Stimulated activated naive B cell treated with anti-CD40 and anti-IgM and Interleukin-4, amounts not matched to agents 10 μg/mL and 1 μg/mL and 100 μg/mL, for 72 hours (primary cell): ENCODE measurements around the gene DCAF4L1.
A peak's percentile ranks its signal among the peaks of the same experiment; 100 is the strongest.

Source experiments
- ATAC-seq, 2 donors: fragments of 150-1000 bp; cut with Tn5 transposase; replicated peaks; 2 replicates each; pipeline ENCODE4 v1.10.0; 2021; ENCODE audit warnings: moderate library complexity in 1 of 2
- DNase-seq: peaks from one replicate; pipeline ENCODE4 v3.0.0; 2021
- H3K27ac Mint-ChIP-seq: one replicate; pipeline ENCODE4 v1.8.0; 2022; ENCODE audit warnings: mild to moderate bottlenecking, mixed read lengths
- H3K27me3 Mint-ChIP-seq, 2 donors: one replicate each; pipeline ENCODE4 v1.8.0; 2022; ENCODE audit warnings: mixed read lengths in 2 of 2
- H3K36me3 Mint-ChIP-seq, 2 donors: one replicate each; pipeline ENCODE4 v1.8.0; 2022; ENCODE audit warnings: mixed read lengths in 2 of 2, mild to moderate bottlenecking in 1 of 2
- H3K4me1 Mint-ChIP-seq, 2 donors: one replicate each; pipeline ENCODE4 v1.8.0; 2022; ENCODE audit warnings: mixed read lengths in 2 of 2, mild to moderate bottlenecking in 1 of 2
- H3K4me3 Mint-ChIP-seq, 2 donors: one replicate each; pipeline ENCODE4 v1.8.0; 2022; ENCODE audit warnings: mild to moderate bottlenecking in 2 of 2, mixed read lengths in 2 of 2, moderate library complexity in 1 of 2
- H3K9me3 Mint-ChIP-seq, 2 donors: one replicate each; pipeline ENCODE4 v1.8.0; 2022; ENCODE audit warnings: mixed read lengths in 2 of 2, mild to moderate bottlenecking in 1 of 2

The DCAF4L1 gene

GRCh38 chr4:41981456-41981855, at the start of gene DCAF4L1:
Gene DCAF4L1, plus strand, starts transcription at chr4:41981756. Its CDS starts 37 bp downstream, at chr4:41981793.
- no peak for ATAC-seq
- H3K27ac Mint-ChIP-seq: peak within 1 kb of the TSS; percentile 51
- no peaks in the 10 kb centered on the region for H3K4me1 Mint-ChIP-seq
- peaks cover 19 to 26% of the 10 kb centered on the region in 2 donors for H3K36me3 Mint-ChIP-seq
- no peak for DNase-seq
- no peaks in the 10 kb centered on the region for H3K9me3 Mint-ChIP-seq
- peaks cover 7 to 19% of the 10 kb centered on the region in 2 donors for H3K27me3 Mint-ChIP-seq
- no peak within 1 kb of the TSS for H3K4me3 Mint-ChIP-seq

GRCh38 chr4:41932988-41933387, 48.6 kb upstream of the DCAF4L1 start:
- H3K4me1 Mint-ChIP-seq: peaks cover 17 to 24% of the 10 kb centered on the region in 2 donors
- H3K9me3 Mint-ChIP-seq: peaks cover 3 to 4% of the 10 kb centered on the region in 2 donors
- H3K4me3 Mint-ChIP-seq: no peak overlapping the region
- no peak for DNase-seq
- peaks cover 6 to 7% of the 10 kb centered on the region in 2 donors for H3K36me3 Mint-ChIP-seq
- H3K27me3 Mint-ChIP-seq: peaks cover 0 to 7% of the 10 kb centered on the region in 2 donors
- no peak overlapping the region for H3K27ac Mint-ChIP-seq
- no peak for ATAC-seq

- Mint-ChIP-seq H3K27ac (peak overlapping the region; percentile 5), H3K9me3 (peaks cover 3 to 4% of the 10 kb centered on the region in 2 donors), H3K4me1 (peaks cover 17 to 25% of the 10 kb centered on the region in 2 donors), H3K27me3 (no peaks in the 10 kb centered on the region), H3K36me3 (peaks cover 6 to 10% of the 10 kb centered on the region in 2 donors), H3K4me3 (no peak overlapping the region)
- ATAC-seq (no peak), DNase-seq (no peak)
These were observed 47.5 kb upstream of the DCAF4L1 start for GRCh38 chr4:41933997-41934503.

- peaks cover 3 to 4% of the 10 kb centered on the region in 2 donors for H3K9me3 Mint-ChIP-seq
- DNase-seq: no peak
- H3K4me1 Mint-ChIP-seq: peaks cover 17 to 25% of the 10 kb centered on the region in 2 donors
- H3K27ac Mint-ChIP-seq: peak overlapping the region; percentile 96
- H3K4me3 Mint-ChIP-seq: peak overlapping the region; percentile 93 to 98
- H3K36me3 Mint-ChIP-seq: peaks cover 6 to 10% of the 10 kb centered on the region in 2 donors
- no peaks in the 10 kb centered on the region for H3K27me3 Mint-ChIP-seq
- ATAC-seq: no peak
These were observed 47.0 kb upstream of the DCAF4L1 start for GRCh38 chr4:41934514-41934900.

GRCh38 chr4:41934901-41935651, 46.5 kb upstream of the DCAF4L1 start, which contains the start of gene TMEM33:
Gene TMEM33, plus strand, starts transcription at chr4:41935429. Its CDS starts 56 bp downstream, at chr4:41935485.
- ATAC-seq: peak; percentile 91 to 93
- DNase-seq: peak; percentile 78
- Mint-ChIP-seq H3K9me3 (peaks cover 3 to 4% of the 10 kb centered on the region in 2 donors), H3K36me3 (peaks cover 9 to 14% of the 10 kb centered on the region in 2 donors), H3K4me3 (peak within 1 kb of the TSS; percentile 93 to 98), H3K4me1 (peaks cover 17 to 29% of the 10 kb centered on the region in 2 donors), H3K27me3 (no peaks in the 10 kb centered on the region), H3K27ac (peak within 1 kb of the TSS; percentile 96)

- ATAC-seq (peak; percentile 40 to 53), DNase-seq (no peak)
- Mint-ChIP-seq H3K27me3 (no peaks in the 10 kb centered on the region), H3K9me3 (peaks cover 3 to 4% of the 10 kb centered on the region in 2 donors), H3K36me3 (peaks cover 9 to 14% of the 10 kb centered on the region in 2 donors), H3K4me1 (peaks cover 16 to 29% of the 10 kb centered on the region in 2 donors), H3K27ac (peak overlapping the region; percentile 96), H3K4me3 (peak overlapping the region; percentile 93 to 98)
These were observed 45.9 kb upstream of the DCAF4L1 start for GRCh38 chr4:41935652-41936021.

GRCh38 chr4:41939016-41939626, 42.4 kb upstream of the DCAF4L1 start:
- Mint-ChIP-seq H3K4me3 (no peak overlapping the region), H3K27me3 (no peaks in the 10 kb centered on the region), H3K27ac (no peak overlapping the region), H3K4me1 (peaks cover 17 to 34% of the 10 kb centered on the region in 2 donors), H3K36me3 (peaks cover 12 to 28% of the 10 kb centered on the region in 2 donors), H3K9me3 (peaks cover 3 to 4% of the 10 kb centered on the region in 2 donors)
- DNase-seq (no peak), ATAC-seq (no peak)

GRCh38 chr4:41940834-41941233, 40.7 kb upstream of the DCAF4L1 start:
- Mint-ChIP-seq H3K9me3 (no peaks in the 10 kb centered on the region), H3K4me3 (no peak overlapping the region), H3K27me3 (no peaks in the 10 kb centered on the region), H3K36me3 (peaks cover 8 to 26% of the 10 kb centered on the region in 2 donors), H3K4me1 (peaks cover 9 to 24% of the 10 kb centered on the region in 2 donors), H3K27ac (no peak overlapping the region)
- no peak for ATAC-seq
- no peak for DNase-seq

- DNase-seq: no peak
- H3K27ac Mint-ChIP-seq: no peak overlapping the region
These were observed 38.0 kb upstream of the DCAF4L1 start for GRCh38 chr4:41943506-41943905.

GRCh38 chr4:41944089-41944488, 37.5 kb upstream of the DCAF4L1 start:
- peaks cover 1 to 10% of the 10 kb centered on the region in 2 donors for H3K4me1 Mint-ChIP-seq
- no peak overlapping the region for H3K27ac Mint-ChIP-seq

More at GRCh38 chr4:41943506-41943905, 38.0 kb upstream of the DCAF4L1 start:
- peaks cover 5 to 29% of the 10 kb centered on the region in 2 donors for H3K36me3 Mint-ChIP-seq
- H3K27me3 Mint-ChIP-seq: no peaks in the 10 kb centered on the region
- H3K4me3 Mint-ChIP-seq: no peak overlapping the region
- ATAC-seq: no peak
- no peaks in the 10 kb centered on the region for H3K9me3 Mint-ChIP-seq
- peaks cover 1 to 10% of the 10 kb centered on the region in 2 donors for H3K4me1 Mint-ChIP-seq

GRCh38 chr4:41949531-41949930, 32.0 kb upstream of the DCAF4L1 start:
- Mint-ChIP-seq H3K27me3 (no peaks in the 10 kb centered on the region), H3K4me1 (peaks cover 0 to 2% of the 10 kb centered on the region in 2 donors), H3K36me3 (peaks cover 21 to 35% of the 10 kb centered on the region in 2 donors), H3K4me3 (no peak overlapping the region), H3K27ac (no peak overlapping the region), H3K9me3 (no peaks in the 10 kb centered on the region)
- ATAC-seq: no peak
- DNase-seq: no peak

More at GRCh38 chr4:41944089-41944488, 37.5 kb upstream of the DCAF4L1 start:
- DNase-seq (no peak), ATAC-seq (no peak)
- Mint-ChIP-seq H3K9me3 (no peaks in the 10 kb centered on the region), H3K36me3 (peaks cover 5 to 27% of the 10 kb centered on the region in 2 donors), H3K4me3 (no peak overlapping the region), H3K27me3 (no peaks in the 10 kb centered on the region)

GRCh38 chr4:41957634-41958033, 23.9 kb upstream of the DCAF4L1 start:
- no peaks in the 10 kb centered on the region for H3K27me3 Mint-ChIP-seq
- no peak overlapping the region for H3K4me3 Mint-ChIP-seq
- H3K9me3 Mint-ChIP-seq: no peaks in the 10 kb centered on the region
- DNase-seq (no peak), ATAC-seq (peak in 1 of 2 donors; percentile 39)
- H3K4me1 Mint-ChIP-seq: no peaks in the 10 kb centered on the region
- no peak overlapping the region for H3K27ac Mint-ChIP-seq
- peaks cover 3 to 13% of the 10 kb centered on the region in 2 donors for H3K36me3 Mint-ChIP-seq

- DNase-seq (no peak), ATAC-seq (no peak)
- H3K27me3 Mint-ChIP-seq: no peaks in the 10 kb centered on the region
- H3K4me3 Mint-ChIP-seq: no peak overlapping the region
- H3K36me3 Mint-ChIP-seq: peaks cover 5 to 18% of the 10 kb centered on the region in 2 donors
- H3K9me3 Mint-ChIP-seq: peaks cover 3 to 5% of the 10 kb centered on the region in 2 donors
- peaks cover 2% of the 10 kb centered on the region in 2 donors for H3K4me1 Mint-ChIP-seq
- H3K27ac Mint-ChIP-seq: no peak overlapping the region
These were observed 18.5 kb upstream of the DCAF4L1 start for GRCh38 chr4:41963105-41963504.

GRCh38 chr4:41964401-41964800, 17.2 kb upstream of the DCAF4L1 start:
- H3K27ac Mint-ChIP-seq: no peak overlapping the region
- peaks cover 7 to 15% of the 10 kb centered on the region in 2 donors for H3K4me1 Mint-ChIP-seq
- peaks cover 17 to 31% of the 10 kb centered on the region in 2 donors for H3K36me3 Mint-ChIP-seq
- H3K4me3 Mint-ChIP-seq: no peak overlapping the region
- peaks cover 8 to 11% of the 10 kb centered on the region in 2 donors for H3K9me3 Mint-ChIP-seq
- no peaks in the 10 kb centered on the region for H3K27me3 Mint-ChIP-seq
- DNase-seq (no peak), ATAC-seq (no peak)
